OCI-LY3 (cell line): ENCODE measurements around the gene KLHL1.

Source experiments
- EZH2phosphoT487 ChIP-seq: fragments of 200-600 bp; shearing (Covaris generic); IDR thresholded peaks from 2 replicates; pipeline ENCODE4 v1.6.1; 2018; ENCODE audit warnings: antibody characterized with exemption, mixed run types, low read depth
- TF ChIP-seq, protein P1 (sequence below): fragments of 200-600, 300-600 bp; sonication (generic); IDR thresholded peaks from 2 replicates; pipeline ENCODE4 v1.5.1; 2014; ENCODE audit warnings: antibody characterized with exemption, low read length, low read depth

DNA sequence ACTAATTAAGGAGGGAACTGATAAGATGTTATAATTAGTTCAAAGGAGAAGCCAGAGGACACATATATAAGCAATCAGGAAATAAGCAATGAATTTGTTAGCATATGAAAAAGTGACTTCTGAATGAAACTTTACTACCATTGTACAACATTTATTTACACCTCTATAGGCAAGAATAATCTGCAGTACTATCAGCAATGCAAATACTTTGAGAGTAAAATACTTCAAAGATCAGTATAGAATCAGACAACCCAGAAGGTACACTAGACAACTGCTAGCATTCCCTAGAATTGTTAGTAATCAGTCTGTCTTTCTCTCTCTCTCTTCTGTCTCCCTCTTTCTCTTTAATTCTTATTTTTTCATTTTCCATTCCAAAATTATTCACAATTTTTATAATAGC lies 197.5 kb downstream of the KLHL1 start:
- TF ChIP-seq, protein P1, sequence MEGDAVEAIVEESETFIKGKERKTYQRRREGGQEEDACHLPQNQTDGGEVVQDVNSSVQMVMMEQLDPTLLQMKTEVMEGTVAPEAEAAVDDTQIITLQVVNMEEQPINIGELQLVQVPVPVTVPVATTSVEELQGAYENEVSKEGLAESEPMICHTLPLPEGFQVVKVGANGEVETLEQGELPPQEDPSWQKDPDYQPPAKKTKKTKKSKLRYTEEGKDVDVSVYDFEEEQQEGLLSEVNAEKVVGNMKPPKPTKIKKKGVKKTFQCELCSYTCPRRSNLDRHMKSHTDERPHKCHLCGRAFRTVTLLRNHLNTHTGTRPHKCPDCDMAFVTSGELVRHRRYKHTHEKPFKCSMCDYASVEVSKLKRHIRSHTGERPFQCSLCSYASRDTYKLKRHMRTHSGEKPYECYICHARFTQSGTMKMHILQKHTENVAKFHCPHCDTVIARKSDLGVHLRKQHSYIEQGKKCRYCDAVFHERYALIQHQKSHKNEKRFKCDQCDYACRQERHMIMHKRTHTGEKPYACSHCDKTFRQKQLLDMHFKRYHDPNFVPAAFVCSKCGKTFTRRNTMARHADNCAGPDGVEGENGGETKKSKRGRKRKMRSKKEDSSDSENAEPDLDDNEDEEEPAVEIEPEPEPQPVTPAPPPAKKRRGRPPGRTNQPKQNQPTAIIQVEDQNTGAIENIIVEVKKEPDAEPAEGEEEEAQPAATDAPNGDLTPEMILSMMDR: no peak
- TF ChIP-seq EZH2phosphoT487: no peak
